IMR-90 (cell line): ENCODE measurements around the gene NEAT1. TPM values are rescaled to one million over a fixed set of nuclear protein-coding genes. Genes with fewer than 3 reads are reported as not detected.

Experiments
- ATAC-seq: fragments of 200-7000 bp; cut with Tn5 transposase; 2 replicates; pipeline ENCODE4 v1.9.1; 2020; ENCODE audit warnings: low read depth, mild to moderate bottlenecking, moderate library complexity
- BruUV-seq: library from RNA; stranded (reverse); fragments of 400-500 nt; replicated peaks from 2 replicates; lab custom pipeline; 2021; lab: Mats Ljungman, UMichigan
- CTCF ChIA-PET: fragments of 300-600 bp; formaldehyde crosslinking; extraction: SDS; loops from one replicate; lab custom pipeline; 2021; ENCODE audit warnings: antibody characterized with exemption; lab: Yijun Ruan, JAX
- POLR2A ChIA-PET: fragments of 300-600 bp; sonication (Branson Sonifier 250); formaldehyde crosslinking; loops from one replicate; lab custom pipeline; 2022; ENCODE audit warnings: antibody characterized with exemption; ENCODE audit not compliant: unreplicated experiment; lab: Charles Lee
- DNase-seq: peaks from one replicate; pipeline ENCODE4 v3.0.0; 2013
- H2AFZ ChIP-seq: replicated peaks from 2 replicates; pipeline ENCODE3; 2013; ENCODE audit warnings: low read length, mild to moderate bottlenecking; ENCODE audit not compliant: poor library complexity
- H2AK5ac ChIP-seq: 2 replicates; pipeline ENCODE4 v1.6.1; 2013; ENCODE audit warnings: low read depth, low read length, inconsistent platforms
- H2AK9ac ChIP-seq: replicated peaks from 2 replicates; pipeline ENCODE3; 2013; ENCODE audit warnings: mild to moderate bottlenecking, low read depth, low read length, moderate library complexity; ENCODE audit not compliant: poor library complexity
- H2BK120ac ChIP-seq: 2 replicates; pipeline ENCODE4 v1.6.1; 2013; ENCODE audit warnings: low read depth, low read length, inconsistent platforms
- H2BK15ac ChIP-seq: 3 replicates; pipeline ENCODE4 v1.6.1; 2013; ENCODE audit warnings: low read depth, low read length, inconsistent platforms
- H2BK20ac ChIP-seq: 2 replicates; pipeline ENCODE4 v1.6.1; 2013; ENCODE audit warnings: low read depth, mild to moderate bottlenecking, inconsistent platforms, low read length, moderate library complexity
- H2BK5ac ChIP-seq: 2 replicates; pipeline ENCODE4 v1.6.1; 2013; ENCODE audit warnings: mild to moderate bottlenecking, low read depth, low read length, inconsistent platforms; ENCODE audit not compliant: poor library complexity, severe bottlenecking
- H3K14ac ChIP-seq: replicated peaks from 2 replicates; pipeline ENCODE4 v1.6.1; 2013; ENCODE audit warnings: low read depth, low read length, inconsistent platforms
- H3K18ac ChIP-seq: 2 replicates; pipeline ENCODE4 v1.6.1; 2013; ENCODE audit warnings: low read depth, low read length, control low read depth
- H3K23ac ChIP-seq: 2 replicates; pipeline ENCODE4 v1.6.1; 2013; ENCODE audit warnings: low read depth, low read length, inconsistent platforms
- H3K27ac ChIP-seq: 2 replicates; pipeline ENCODE4 v1.5.1; 2013; ENCODE audit warnings: mild to moderate bottlenecking, control low read depth, low read length; ENCODE audit not compliant: insufficient read depth
- H3K27me3 ChIP-seq: 2 replicates; pipeline ENCODE4 v1.6.1; 2013; ENCODE audit warnings: low read length; ENCODE audit not compliant: control insufficient read depth, insufficient read depth
- H3K36me3 ChIP-seq: 2 replicates; pipeline ENCODE4 v1.6.1; 2013; ENCODE audit warnings: low read length, mixed read lengths; ENCODE audit not compliant: control insufficient read depth, insufficient read depth
- H3K4ac ChIP-seq: 2 replicates; pipeline ENCODE4 v1.6.1; 2013; ENCODE audit warnings: low read depth, low read length, inconsistent platforms
- H3K4me1 ChIP-seq: 2 replicates; pipeline ENCODE4 v1.6.1; 2013; ENCODE audit warnings: low read length, mixed read lengths; ENCODE audit not compliant: control insufficient read depth, insufficient read depth
- H3K4me2 ChIP-seq: 2 replicates; pipeline ENCODE4 v1.6.1; 2013; ENCODE audit warnings: low read depth, mild to moderate bottlenecking, control low read depth, low read length, moderate library complexity
- H3K4me3 ChIP-seq: 2 replicates; pipeline ENCODE4 v1.5.1; 2013; ENCODE audit warnings: low read depth, mild to moderate bottlenecking, control low read depth, low read length, moderate library complexity; ENCODE audit not compliant: insufficient read depth
- H3K56ac ChIP-seq: 2 replicates; pipeline ENCODE4 v1.6.1; 2013; ENCODE audit warnings: low read length, inconsistent platforms; ENCODE audit not compliant: insufficient read depth; ENCODE audit errors: extremely low read depth
- H3K79me1 ChIP-seq, 2 experiments: 2 replicates each; pipeline ENCODE4 v1.6.1; 2013; ENCODE audit warnings: low read length in 2 of 2, inconsistent platforms in 1 of 2, low read depth in 1 of 2
- H3K9ac ChIP-seq: 2 replicates; pipeline ENCODE4 v1.6.1; 2013; ENCODE audit warnings: low read depth, low read length, control low read depth
- H3K9me1 ChIP-seq: 2 replicates; pipeline ENCODE4 v1.6.1; 2013; ENCODE audit warnings: low read length, inconsistent platforms; ENCODE audit not compliant: insufficient read depth
- H3K9me3 ChIP-seq: 2 replicates; pipeline ENCODE4 v1.6.1; 2013; ENCODE audit warnings: low read length; ENCODE audit not compliant: control insufficient read depth, insufficient read depth
- H4K20me1 ChIP-seq: 2 replicates; pipeline ENCODE4 v1.6.1; 2013; ENCODE audit warnings: low read length, inconsistent platforms; ENCODE audit not compliant: insufficient read depth
- H4K5ac ChIP-seq: 2 replicates; pipeline ENCODE4 v1.6.1; 2013; ENCODE audit warnings: mild to moderate bottlenecking, low read depth, low read length, control low read depth
- H4K8ac ChIP-seq, 2 experiments: 2 replicates each; pipeline ENCODE4 v1.6.1; 2013; ENCODE audit warnings: low read depth in 2 of 2, low read length in 2 of 2, control low read depth in 1 of 2, inconsistent platforms in 1 of 2
- H4K91ac ChIP-seq: 2 replicates; pipeline ENCODE4 v1.6.1; 2013; ENCODE audit warnings: low read depth, low read length, inconsistent platforms; ENCODE audit not compliant: insufficient read depth
- CHD1 ChIP-seq: IDR thresholded peaks from 2 replicates; pipeline ENCODE4 v1.6.1; 2012; ENCODE audit warnings: low read depth, low read length, improper control_type of control experiment
- NFE2L2 ChIP-seq: fragments of 150-350 bp; IDR thresholded peaks from 2 replicates; pipeline ENCODE4 v1.6.1; 2016; ENCODE audit warnings: low read depth, mild to moderate bottlenecking, low read length
- POLR2A ChIP-seq: IDR thresholded peaks from 2 replicates; pipeline ENCODE4 v1.6.1; 2012; ENCODE audit warnings: mild to moderate bottlenecking, low read depth, low read length
- WGBS, 2 experiments: methylation state at CpG; one replicate each; pipeline versions ENCODE4 v1.1.5 to v1.1.7; 2013; ENCODE audit warnings: missing lambda C conversion rate in 2 of 2; ENCODE audit not compliant: insufficient read length in 1 of 2; ENCODE audit errors: extremely low coverage in 2 of 2; 5-methylcytosine and 5-hydroxymethylcytosine counted together
- dilution Hi-C: fragments of 300-500 bp; cut with HindIII; formaldehyde crosslinking; loops from one replicate; pipeline ENCODE4 v1.14.3; 2018; ENCODE audit warnings: low sequenced_read_pairs; ENCODE audit not compliant: unreplicated experiment
- in situ Hi-C: fragments of 300-500 bp; cut with MboI; formaldehyde crosslinking; loops from 3 replicates; pipeline ENCODE4 v1.14.3; 2019; ENCODE audit warnings: low sequenced_read_pairs, inconsistent platforms, mixed read lengths
- intact Hi-C: fragments of 100-400 bp; cut with micrococcal nuclease; formaldehyde crosslinking; loops from 2 replicates; pipeline ENCODE4 v1.10.0; 2022
- polyA plus RNA-seq, 3 experiments: library from polyadenylated mRNA; depleted of rRNA; stranded (reverse); fragments of >200 nt; gene quantifications; 2 replicates each; pipeline ENCODE4 v1.2.3, GENCODE V29; 2012; ENCODE audit warnings: low replicate concordance in 1 of 3
- total RNA-seq: library from RNA; depleted of rRNA; stranded (reverse); fragments of >200 nt; gene quantifications from 2 replicates; pipeline ENCODE4 v1.2.3, GENCODE V29; 2012

The NEAT1 gene
- total and polyA plus RNA-seq, 2 of the 4 experiments (the other 2 are of a cell fraction) = 30.1 to 114 TPM

GRCh38 chr11:65436412-65437032 is 13.9 kb downstream of the NEAT1 start:
- Histone ChIP-seq H3K4me2 (peak overlapping the region; percentile 27; the same call in 1 of the 2 replicates), H2BK20ac (no peak overlapping the region), H2BK5ac (no peak overlapping the region), H3K18ac (no peak overlapping the region), H2BK120ac (no peak overlapping the region), H3K4me1 (peaks cover 2% of the 10 kb centered on the region; the same call in 1 of the 2 replicates), H3K4ac (no peak overlapping the region), H3K9me1 (peaks cover 5% of the 10 kb centered on the region), H3K36me3 (peaks cover 47% of the 10 kb centered on the region), H3K56ac (no peak overlapping the region), H3K79me1 (peaks cover 11 to 56% of the 10 kb centered on the region in 2 experiments), H3K23ac (peak overlapping the region; percentile 24; the same call in 1 of the 2 replicates), H3K9ac (no peak overlapping the region), H4K91ac (no peak overlapping the region), H3K4me3 (no peak overlapping the region), H2AK5ac (no peak overlapping the region), H4K5ac (no peak overlapping the region), H2AK9ac (no peak overlapping the region), H3K14ac (no peak overlapping the region), H4K20me1 (peaks cover 95% of the 10 kb centered on the region), H4K8ac (no peak overlapping the region), H2BK15ac (no peak overlapping the region), H3K27ac (no peak overlapping the region), H2AFZ (no peak overlapping the region), H3K9me3 (no peaks in the 10 kb centered on the region), H3K27me3 (no peaks in the 10 kb centered on the region)
- TF ChIP-seq NFE2L2 (no peak), CHD1 (peak; percentile 76; the same call in 1 of the 2 replicates), POLR2A (peak; percentile 76)
- 0 out of 2 replicates have a peak, but pooled peaks have one; percentile 4 for ATAC-seq
- WGBS, 2 experiments = 100% methylated on average over 1 of the region's 5 CpGs; no CpG with 5 or more reads in 1 of the 2 experiments
- CTCF ChIA-PET = interaction anchor here (0.6 kb wide), 1 partner anchor 59 kb away, joined by 3 read pairs; no protein-coding TSS in a partner anchor
- DNase-seq = peak; percentile 49
- intact Hi-C loops = no loop called here
- BruUV-seq = no TSS peak
- in situ Hi-C loops = no loop called here
- POLR2A ChIA-PET = interaction anchor here (0.6 to 2.5 kb wide), 3 partner anchors 14 to 71 kb away, joined by 3 to 6 read pairs (median 4); partner anchors contain the start of gene NEAT1
- dilution Hi-C loops = no loop called here
